HL-60 (cell line): ENCODE results near the gene ENTPD1.

Experiments
- CTCF ChIP-seq: IDR thresholded peaks from one replicate; pipeline ENCODE4 v1.5.1; 2011; ENCODE audit warnings: low read length, control low read depth, inconsistent platforms; ENCODE audit not compliant: insufficient read depth
- POLR2AphosphoS5 ChIP-seq: IDR thresholded peaks from 2 replicates; pipeline ENCODE4 v1.6.1; 2012; ENCODE audit warnings: low read depth

- no peak for TF ChIP-seq POLR2AphosphoS5
- TF ChIP-seq CTCF: no peak
Measured at GRCh38 chr10:95814011-95814727, 58.2 kb downstream of the ENTPD1 start.
